OCI-LY1 (cell line): ENCODE results near the gene NR4A1.

Experiments used
- H2AFZ ChIP-seq: fragments of 200-600 bp; sonication (generic), shearing (Covaris generic); 2 replicates; pipeline ENCODE4 v1.6.0; 2014; ENCODE audit warnings: antibody characterized with exemption, mild to moderate bottlenecking, low read length
- H3F3A ChIP-seq: fragments of 200-600 bp; sonication (generic), shearing (Covaris generic); 2 replicates; pipeline ENCODE4 v1.6.0; 2014; ENCODE audit warnings: mild to moderate bottlenecking, antibody characterized with exemption, low read length, moderate library complexity; ENCODE audit not compliant: insufficient read depth
- H3K27ac ChIP-seq: fragments of 200-600 bp; sonication (generic); 2 replicates; pipeline ENCODE4 v1.5.1; 2014; ENCODE audit warnings: low read length, mixed run types, mild to moderate bottlenecking, low read depth; ENCODE audit not compliant: poor library complexity, severe bottlenecking
- H3K27me3 ChIP-seq: fragments of 200-600 bp; sonication (generic); 2 replicates; pipeline ENCODE4 v1.6.0; 2014; ENCODE audit warnings: antibody characterized with exemption, mild to moderate bottlenecking, low read length, moderate library complexity; ENCODE audit not compliant: insufficient read depth
- H3K36me3 ChIP-seq: fragments of 200-600 bp; sonication (generic); 2 replicates; pipeline ENCODE4 v1.6.1; 2014; ENCODE audit warnings: mild to moderate bottlenecking, antibody characterized with exemption, low read length, moderate library complexity, mixed read lengths; ENCODE audit not compliant: insufficient read depth
- H3K4me1 ChIP-seq: fragments of 200-600 bp; sonication (generic); 2 replicates; pipeline ENCODE4 v1.5.1; 2014; ENCODE audit warnings: mild to moderate bottlenecking, low read length, moderate library complexity; ENCODE audit not compliant: insufficient read depth, severe bottlenecking
- H3K4me2 ChIP-seq: fragments of 200-600 bp; sonication (generic), shearing (Covaris generic); 2 replicates; pipeline ENCODE4 v1.6.1; 2014; ENCODE audit warnings: low read length
- H3K4me3 ChIP-seq: fragments of 200-600 bp; sonication (generic); 2 replicates; pipeline ENCODE4 v1.5.1; 2014; ENCODE audit warnings: low read length, low read depth, mild to moderate bottlenecking, mixed read lengths; ENCODE audit not compliant: poor library complexity, severe bottlenecking
- H3K79me2 ChIP-seq: fragments of 200-600 bp; shearing (Covaris generic); 2 replicates; pipeline ENCODE4 v1.6.1; 2016; ENCODE audit warnings: mixed run types, low read length, mixed read lengths; ENCODE audit not compliant: insufficient read depth
- H3K9ac ChIP-seq: fragments of 200-600 bp; sonication (generic), shearing (Covaris generic); 2 replicates; pipeline ENCODE4 v1.6.1; 2014; ENCODE audit warnings: mild to moderate bottlenecking, low read length, mixed read lengths
- H3K9me2 ChIP-seq: fragments of 200-600 bp; sonication (generic), shearing (Covaris generic); 2 replicates; pipeline ENCODE4 v1.6.1; 2014; ENCODE audit warnings: low read depth, mild to moderate bottlenecking, low read length, mixed read lengths
- H3K9me3 ChIP-seq: fragments of 200-600 bp; shearing (Covaris generic); 2 replicates; pipeline ENCODE4 v1.6.1; 2014; ENCODE audit warnings: low read length, mixed read lengths
- H4K20me1 ChIP-seq: fragments of 200-600 bp; sonication (generic), shearing (Covaris generic); 2 replicates; pipeline ENCODE4 v1.6.0; 2016; ENCODE audit warnings: mild to moderate bottlenecking, low read length; ENCODE audit not compliant: insufficient read depth
- CTCF ChIP-seq: fragments of 200-600 bp; sonication (generic), shearing (Covaris generic); IDR thresholded peaks from 2 replicates; pipeline ENCODE4 v1.5.1; 2017; ENCODE audit warnings: mild to moderate bottlenecking, antibody characterized with exemption, low read length, moderate library complexity, mixed read lengths
- EZH2 ChIP-seq: fragments of 200-600 bp; sonication (generic), shearing (Covaris generic); IDR thresholded peaks from 2 replicates; pipeline ENCODE4 v1.8.0; 2017; ENCODE audit warnings: borderline replicate concordance, mixed run types, mild to moderate bottlenecking, antibody characterized with exemption, low read length, moderate library complexity, mixed read lengths

Gene NR4A1

GRCh38 chr12:52027085-52027843, 24.0 kb upstream of the NR4A1 start:
- Histone ChIP-seq H3K9me2 (no peaks in the 10 kb centered on the region), H4K20me1 (no peaks in the 10 kb centered on the region), H3K79me2 (no peaks in the 10 kb centered on the region), H3K9ac (no peak overlapping the region), H3K4me2 (no peak overlapping the region), H3K36me3 (no peaks in the 10 kb centered on the region), H3K27me3 (0 out of 2 replicates have a peak, but pooled peaks cover 5% of the 10 kb centered on the region), H3K4me1 (peaks cover 32% of the 10 kb centered on the region), H3K9me3 (no peaks in the 10 kb centered on the region), H3F3A (peaks cover 3% of the 10 kb centered on the region; the same call in 1 of the 2 replicates), H3K4me3 (no peak overlapping the region), H3K27ac (no peak overlapping the region), H2AFZ (no peak overlapping the region)
- TF ChIP-seq EZH2: no peak
- no peak for TF ChIP-seq CTCF

GRCh38 chr12:52029685-52030084, 21.6 kb upstream of the NR4A1 start:
- 0 out of 2 replicates have a peak, but pooled peaks cover 5% of the 10 kb centered on the region for H3K27me3 ChIP-seq
- H3K27ac ChIP-seq: no peak overlapping the region
- H3K4me2 ChIP-seq: no peak overlapping the region
- peaks cover 30% of the 10 kb centered on the region for H3K4me1 ChIP-seq
- no peaks in the 10 kb centered on the region for H4K20me1 ChIP-seq
- no peaks in the 10 kb centered on the region for H3K36me3 ChIP-seq
- no peaks in the 10 kb centered on the region for H3K9me3 ChIP-seq
- no peak overlapping the region for H3K4me3 ChIP-seq
- no peak overlapping the region for H2AFZ ChIP-seq
- peaks cover 4% of the 10 kb centered on the region; the same call in 1 of the 2 replicates for H3F3A ChIP-seq
- no peak overlapping the region for H3K9ac ChIP-seq
- no peaks in the 10 kb centered on the region for H3K9me2 ChIP-seq
- no peaks in the 10 kb centered on the region for H3K79me2 ChIP-seq
- TF ChIP-seq CTCF (no peak), EZH2 (no peak)

- peak overlapping the region; percentile 62 for H3K4me3 ChIP-seq
- peaks cover 4% of the 10 kb centered on the region; the same call in 1 of the 2 replicates for H3F3A ChIP-seq
- TF ChIP-seq EZH2 (no peak), CTCF (no peak)
- no peaks in the 10 kb centered on the region for H3K9me3 ChIP-seq
- H3K36me3 ChIP-seq: no peaks in the 10 kb centered on the region
- H3K27ac ChIP-seq: no peak overlapping the region
- no peaks in the 10 kb centered on the region for H4K20me1 ChIP-seq
- H3K27me3 ChIP-seq: peaks cover 11% of the 10 kb centered on the region; the same call in 1 of the 2 replicates
- peak overlapping the region; percentile 86 for H3K4me2 ChIP-seq
- no peaks in the 10 kb centered on the region for H3K79me2 ChIP-seq
- H3K4me1 ChIP-seq: peaks cover 18% of the 10 kb centered on the region
- no peak overlapping the region for H2AFZ ChIP-seq
- no peak overlapping the region; the same call in 1 of the 2 replicates for H3K9ac ChIP-seq
- no peaks in the 10 kb centered on the region for H3K9me2 ChIP-seq
Measured at GRCh38 chr12:52032446-52032803, 18.8 kb upstream of the NR4A1 start.
